ENCODE measurements around the gene RBM26.

GRCh38 chr13:79447741-79448140 lies 41.7 kb upstream of the RBM26 start:
- TF ChIP-seq CTCF (IDR thresholded peaks at IDR 0.05) (no peak), POLR2AphosphoS5 (IDR thresholded peaks at IDR 0.05) (no peak), POLR2A (IDR thresholded peaks at IDR 0.05) (no peak)
